Measurements from ENCODE around the gene ATP5F1D.
"Not testable (repeated sequence)": the region's sequence is repeated elsewhere in the genome, so short reads cannot be mapped to it uniquely, and the experiment has no call there.

ATP5F1D gene

DNA sequence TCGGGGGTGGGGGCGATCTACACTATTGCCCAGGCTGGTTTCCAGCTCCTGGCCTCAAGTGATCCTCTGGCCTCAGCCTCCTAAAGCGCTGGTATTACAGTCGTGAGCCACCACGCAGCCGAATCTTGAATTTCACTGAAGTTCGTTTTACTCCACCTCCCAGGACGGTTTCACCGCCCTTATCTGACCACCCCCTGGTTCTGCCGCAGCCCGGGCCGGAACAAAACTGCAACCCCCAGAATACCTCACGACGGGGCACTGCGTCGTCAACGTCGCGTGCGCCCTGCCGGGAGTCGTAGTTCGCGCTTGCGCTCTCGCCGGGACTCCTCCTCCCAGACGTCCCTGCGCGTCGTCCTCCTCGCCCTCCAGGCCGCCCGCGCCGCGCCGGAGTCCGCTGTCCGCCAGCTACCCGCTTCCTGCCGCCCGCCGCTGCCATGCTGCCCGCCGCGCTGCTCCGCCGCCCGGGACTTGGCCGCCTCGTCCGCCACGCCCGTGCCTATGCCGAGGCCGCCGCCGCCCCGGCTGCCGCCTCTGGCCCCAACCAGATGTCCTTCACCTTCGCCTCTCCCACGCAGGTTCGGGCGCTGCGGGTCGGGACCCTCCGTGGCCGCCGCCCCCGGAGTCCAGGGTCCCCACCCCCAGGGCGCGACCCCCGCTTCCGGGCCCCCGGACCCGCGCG is at the start of gene ATP5F1D:
ATP5F1D (plus strand) TSS at position 335 of the 679 bp plus-strand sequence; CDS start at position 435, 100 bp downstream.
- H3K4me3 ChIP-seq (ENCODE audit: low read depth, low read length) = peak within 1 kb of the TSS; percentile 67

DNA sequence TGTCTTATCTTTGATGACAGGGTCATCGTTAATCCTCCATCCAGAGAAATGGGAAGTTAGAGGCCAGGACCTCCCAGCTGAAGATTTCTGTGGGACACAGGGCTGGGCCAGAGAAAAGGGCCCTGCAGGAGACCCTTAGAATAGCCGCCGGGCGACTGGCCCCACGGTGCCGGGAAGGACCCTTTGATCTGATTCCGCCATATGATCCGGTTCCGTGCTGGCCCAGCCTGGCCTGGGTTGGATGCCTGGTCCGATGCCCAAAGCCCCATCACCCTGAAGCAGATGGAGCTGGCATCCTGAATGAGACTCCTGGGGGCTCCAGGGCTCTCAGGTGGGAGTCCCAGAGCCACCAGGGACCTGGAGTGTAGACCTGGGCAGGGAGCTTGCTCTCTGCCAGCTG is 42.0 kb upstream of the ATP5F1D start:
- no peak overlapping the region for H3K4me3 ChIP-seq (ENCODE audit: low read depth, low read length)

DNA sequence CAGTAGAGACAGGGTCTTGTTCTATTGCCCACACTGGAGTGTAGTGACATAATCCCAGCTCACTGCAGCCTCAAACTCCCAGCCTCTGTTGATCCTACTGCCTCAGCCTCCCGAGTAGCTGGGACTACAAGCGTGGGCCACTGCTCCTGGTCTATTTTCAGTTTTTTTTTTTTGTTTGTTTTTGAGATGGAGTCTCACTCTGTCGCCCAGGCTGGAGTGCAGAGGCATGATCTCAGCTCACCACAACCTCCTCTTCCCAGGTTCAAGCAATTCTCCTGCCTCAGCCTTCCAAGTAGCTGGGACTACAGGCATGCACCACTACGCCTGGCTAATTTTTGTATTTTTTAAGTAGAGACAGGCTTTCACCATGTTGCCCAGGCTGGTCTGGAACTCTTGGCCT is 40.9 kb upstream of the ATP5F1D start:
- not testable (repeated sequence) for H3K4me3 ChIP-seq (ENCODE audit: low read depth, low read length)

DNA sequence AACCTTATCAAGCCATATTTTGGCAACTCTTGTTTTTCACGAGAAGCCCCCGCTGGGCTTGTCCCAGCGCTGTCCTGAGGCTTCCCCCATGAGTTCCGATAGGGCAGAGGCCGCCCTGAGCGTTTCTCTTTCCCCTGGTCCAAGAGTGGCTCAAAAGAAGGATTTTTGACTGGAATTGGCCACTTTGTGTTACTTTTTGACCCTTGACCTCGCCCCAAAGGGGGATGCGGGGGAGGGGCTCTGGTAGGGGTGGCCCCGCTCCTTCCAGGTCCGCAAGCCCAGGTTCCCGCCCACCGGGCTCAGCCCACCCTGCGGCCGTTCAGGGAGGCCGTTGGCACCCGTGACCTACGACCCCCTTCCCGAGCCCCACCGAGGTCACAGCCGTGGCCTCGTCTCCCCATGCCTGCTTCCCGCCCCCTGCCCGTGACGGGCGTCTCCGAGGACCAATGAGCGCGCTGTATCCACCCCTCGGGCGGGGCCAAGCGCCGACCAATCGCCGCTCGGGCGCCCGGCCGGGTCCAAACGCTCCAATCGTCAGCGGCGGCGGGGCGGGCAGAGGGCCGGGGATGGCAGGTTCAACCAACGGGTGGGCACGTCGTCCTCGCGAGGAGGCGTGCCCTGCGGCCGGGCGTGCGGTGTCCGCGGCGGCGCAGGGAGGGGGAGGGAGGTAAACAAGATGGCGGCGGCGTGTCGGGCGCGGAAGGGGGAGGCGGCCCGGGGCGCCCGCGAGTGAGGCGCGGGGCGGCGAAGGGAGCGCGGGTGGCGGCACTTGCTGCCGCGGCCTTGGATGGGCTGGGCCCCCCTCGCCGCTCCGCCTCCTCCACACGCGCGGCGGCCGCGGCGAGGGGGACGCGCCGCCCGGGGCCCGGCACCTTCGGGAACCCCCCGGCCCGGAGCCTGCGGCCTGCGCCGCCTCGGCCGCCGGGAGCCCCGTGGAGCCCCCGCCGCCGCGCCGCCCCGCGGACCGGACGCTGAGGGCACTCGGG is 36.1 kb upstream of the ATP5F1D start, which contains the start of gene STK11:
STK11 (plus strand) TSS at position 665 of the 986 bp plus-strand sequence. CDS start 1,136 bp downstream, outside the sequence.
- peak within 1 kb of the TSS; percentile 70 for H3K4me3 ChIP-seq (ENCODE audit: low read depth, low read length)

DNA sequence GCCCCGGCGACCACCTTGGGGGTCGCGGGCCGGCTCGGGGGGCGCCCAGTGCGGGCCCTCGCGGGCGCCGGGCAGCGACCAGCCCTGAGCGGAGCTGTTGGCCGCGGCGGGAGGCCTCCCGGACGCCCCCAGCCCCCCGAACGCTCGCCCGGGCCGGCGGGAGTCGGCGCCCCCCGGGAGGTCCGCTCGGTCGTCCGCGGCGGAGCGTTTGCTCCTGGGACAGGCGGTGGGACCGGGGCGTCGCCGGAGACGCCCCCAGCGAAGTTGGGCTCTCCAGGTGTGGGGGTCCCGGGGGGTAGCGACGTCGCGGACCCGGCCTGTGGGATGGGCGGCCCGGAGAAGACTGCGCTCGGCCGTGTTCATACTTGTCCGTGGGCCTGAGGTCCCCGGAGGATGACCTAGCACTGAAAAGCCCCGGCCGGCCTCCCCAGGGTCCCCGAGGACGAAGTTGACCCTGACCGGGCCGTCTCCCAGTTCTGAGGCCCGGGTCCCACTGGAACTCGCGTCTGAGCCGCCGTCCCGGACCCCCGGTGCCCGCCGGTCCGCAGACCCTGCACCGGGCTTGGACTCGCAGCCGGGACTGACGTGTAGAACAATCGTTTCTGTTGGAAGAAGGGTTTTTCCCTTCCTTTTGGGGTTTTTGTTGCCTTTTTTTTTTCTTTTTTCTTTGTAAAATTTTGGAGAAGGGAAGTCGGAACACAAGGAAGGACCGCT is 35.2 kb upstream of the ATP5F1D start:
- H3K4me3 ChIP-seq (ENCODE audit: low read depth, low read length) = peak overlapping the region; percentile 70

DNA sequence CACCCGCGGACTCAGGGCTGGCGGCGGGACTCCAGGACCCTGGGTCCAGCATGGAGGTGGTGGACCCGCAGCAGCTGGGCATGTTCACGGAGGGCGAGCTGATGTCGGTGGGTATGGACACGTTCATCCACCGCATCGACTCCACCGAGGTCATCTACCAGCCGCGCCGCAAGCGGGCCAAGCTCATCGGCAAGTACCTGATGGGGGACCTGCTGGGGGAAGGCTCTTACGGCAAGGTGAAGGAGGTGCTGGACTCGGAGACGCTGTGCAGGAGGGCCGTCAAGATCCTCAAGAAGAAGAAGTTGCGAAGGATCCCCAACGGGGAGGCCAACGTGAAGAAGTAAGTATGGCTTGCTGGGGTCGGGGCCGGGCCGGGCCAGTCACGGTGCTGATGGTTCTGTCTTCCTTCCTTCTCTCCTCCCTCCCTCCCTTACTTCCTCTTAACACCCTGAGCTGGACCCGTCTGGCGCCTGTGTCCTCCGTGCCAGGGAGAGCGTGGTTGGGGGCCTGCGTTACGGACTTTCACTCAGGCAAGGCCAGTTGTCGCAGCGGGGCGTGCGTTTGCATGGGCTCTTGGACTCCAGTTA is 34.6 kb upstream of the ATP5F1D start:
- H3K4me3 ChIP-seq (ENCODE audit: low read depth, low read length) = peak overlapping the region; percentile 70

DNA sequence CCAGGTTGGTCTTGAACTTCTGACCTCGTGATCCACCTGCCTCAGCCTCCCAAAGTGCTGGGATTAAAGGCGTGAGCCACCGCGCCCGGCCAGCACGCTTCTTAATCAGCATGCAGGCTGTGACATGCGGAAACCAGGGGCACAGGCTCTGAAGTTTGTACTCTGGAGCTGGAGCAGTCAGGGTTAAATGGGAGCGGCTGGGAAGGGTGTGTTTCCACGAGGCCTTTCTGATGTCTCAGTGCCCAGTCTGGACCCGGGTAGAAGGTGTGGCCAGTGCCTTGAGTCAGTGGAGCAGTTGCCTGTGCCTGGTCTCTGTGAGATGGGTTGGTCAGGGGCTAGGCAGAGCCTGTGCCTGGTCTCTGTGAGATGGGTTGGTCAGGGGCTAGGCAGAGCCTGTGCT is 32.7 kb upstream of the ATP5F1D start:
- not testable (repeated sequence) for H3K4me3 ChIP-seq (ENCODE audit: low read depth, low read length)

DNA sequence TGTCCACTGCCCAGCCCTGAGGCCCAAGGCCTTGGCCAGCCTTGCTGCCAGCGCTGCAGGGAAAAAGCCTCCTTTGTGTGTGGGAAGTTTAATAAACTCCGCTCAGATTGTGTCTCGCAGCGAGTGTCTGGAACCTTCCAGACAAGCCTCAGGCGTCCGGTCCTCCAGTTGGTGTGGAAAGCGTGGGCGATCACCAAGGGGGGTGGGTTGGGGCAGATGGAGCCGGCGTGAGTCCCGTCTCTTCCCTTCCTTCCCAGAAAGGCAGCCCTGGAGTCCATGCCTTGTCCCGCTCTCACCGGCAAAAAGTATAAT is 31.4 kb upstream of the ATP5F1D start:
- no peak overlapping the region for H3K4me3 ChIP-seq (ENCODE audit: low read depth, low read length)

DNA sequence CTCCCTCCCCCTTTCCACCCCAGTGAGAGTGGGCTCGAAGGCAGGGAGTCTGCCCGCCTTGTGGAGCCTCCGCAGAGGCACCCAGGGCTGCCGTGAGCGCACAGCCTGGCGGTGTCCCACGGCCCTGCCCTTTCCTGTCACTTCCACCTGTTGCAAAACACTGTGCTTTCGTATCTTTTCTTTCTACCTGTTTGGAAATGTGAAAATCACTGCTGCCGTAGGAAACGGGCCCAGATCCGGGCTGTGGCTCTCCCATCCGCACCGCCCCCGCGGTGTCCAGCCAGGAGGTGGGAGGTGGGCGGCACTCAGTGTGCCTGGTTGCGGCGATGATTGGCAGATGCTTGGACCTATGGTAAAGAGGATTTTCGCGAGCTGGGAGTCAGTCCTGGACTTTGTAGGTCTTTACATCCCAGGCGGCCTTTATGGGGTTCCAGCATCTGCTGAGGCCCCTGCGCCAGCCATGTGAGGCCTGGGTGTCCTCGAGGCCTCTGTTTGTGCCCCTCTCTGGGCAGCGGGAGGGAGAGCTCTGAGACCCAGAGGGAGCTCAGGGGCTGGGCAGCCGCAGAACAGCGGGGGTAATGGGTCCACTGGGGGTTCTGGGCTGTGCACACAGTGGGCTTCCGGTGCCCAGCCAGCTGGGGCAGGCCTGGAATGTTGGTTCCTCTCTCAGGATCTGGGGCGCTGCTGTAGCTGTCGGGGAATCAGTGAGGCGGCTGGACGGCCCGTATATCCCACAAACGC is 29.9 kb upstream of the ATP5F1D start:
- no peak overlapping the region for H3K4me3 ChIP-seq (ENCODE audit: low read depth, low read length)

DNA sequence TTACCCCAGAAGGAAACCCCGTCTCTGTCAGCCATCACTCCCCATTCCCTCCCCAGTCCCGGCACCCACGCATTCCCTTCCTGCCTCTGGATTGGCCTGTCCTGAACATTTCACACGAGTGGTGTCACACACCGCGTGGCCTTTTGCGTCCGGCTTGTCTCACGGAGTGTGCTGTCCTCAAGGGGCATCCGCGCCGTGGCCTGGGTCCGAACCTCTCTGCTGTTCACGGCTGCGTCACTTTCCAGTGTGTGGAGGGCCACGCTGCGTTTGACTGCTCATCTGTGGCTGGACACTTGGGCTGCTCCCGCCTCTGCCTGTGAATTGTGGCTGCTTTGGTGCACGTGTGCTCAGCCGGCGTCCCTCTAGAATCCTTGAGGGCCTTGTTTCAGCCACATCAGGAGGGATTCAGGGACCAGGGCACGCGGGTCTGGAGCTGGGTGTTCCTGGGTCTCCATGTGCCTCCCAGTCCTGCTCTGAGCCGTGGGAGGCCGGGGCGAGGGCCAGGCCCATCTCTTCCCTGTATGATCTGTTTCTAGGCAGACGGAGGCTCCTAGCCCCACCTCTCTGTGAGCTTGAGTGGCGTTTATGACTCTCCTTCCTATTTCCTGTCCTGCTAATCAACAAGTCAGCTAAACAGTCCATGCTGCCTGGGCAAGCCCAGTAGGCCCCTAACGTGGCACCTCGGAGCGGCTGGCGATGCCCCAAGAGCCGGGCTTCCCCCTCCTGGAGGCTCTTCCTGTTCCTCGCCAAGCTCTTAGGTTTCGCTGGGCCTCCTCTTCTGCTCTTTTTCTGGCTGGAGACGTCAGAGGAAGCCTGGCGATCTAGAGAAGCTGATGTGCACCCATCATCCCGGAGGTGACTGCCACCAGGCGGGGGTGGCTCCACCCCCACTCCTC is 27.9 kb upstream of the ATP5F1D start:
- no peak overlapping the region for H3K4me3 ChIP-seq (ENCODE audit: low read depth, low read length)

DNA sequence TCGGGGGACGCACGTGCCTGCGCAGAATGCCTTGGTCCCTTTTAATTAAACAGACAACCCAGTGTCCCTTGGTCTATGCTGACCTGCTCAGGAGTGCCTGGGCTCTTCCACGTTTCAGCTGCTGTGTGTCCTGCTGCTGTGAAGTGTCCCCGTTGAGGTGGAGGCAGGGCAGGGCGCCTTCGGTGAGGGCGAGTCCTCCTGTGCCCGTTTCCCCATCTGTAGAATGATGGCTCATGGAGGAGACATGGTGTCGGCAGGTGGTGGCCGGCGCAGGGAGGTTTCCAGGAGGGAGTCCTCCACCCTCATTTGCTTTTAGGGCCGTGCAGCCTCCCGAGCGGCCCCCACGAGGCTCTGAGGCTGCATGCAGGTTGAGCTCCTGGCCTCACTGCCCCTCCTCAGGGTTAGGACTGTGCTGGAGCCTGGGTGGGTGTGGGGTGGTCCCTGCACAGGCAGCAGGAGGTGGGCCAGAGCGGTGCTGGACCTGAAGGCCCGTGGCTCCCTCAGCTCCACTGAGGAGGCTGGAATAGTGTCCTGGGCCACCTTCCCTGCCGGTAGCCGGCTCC is 27.2 kb upstream of the ATP5F1D start:
- no peak overlapping the region for H3K4me3 ChIP-seq (ENCODE audit: low read depth, low read length)

DNA sequence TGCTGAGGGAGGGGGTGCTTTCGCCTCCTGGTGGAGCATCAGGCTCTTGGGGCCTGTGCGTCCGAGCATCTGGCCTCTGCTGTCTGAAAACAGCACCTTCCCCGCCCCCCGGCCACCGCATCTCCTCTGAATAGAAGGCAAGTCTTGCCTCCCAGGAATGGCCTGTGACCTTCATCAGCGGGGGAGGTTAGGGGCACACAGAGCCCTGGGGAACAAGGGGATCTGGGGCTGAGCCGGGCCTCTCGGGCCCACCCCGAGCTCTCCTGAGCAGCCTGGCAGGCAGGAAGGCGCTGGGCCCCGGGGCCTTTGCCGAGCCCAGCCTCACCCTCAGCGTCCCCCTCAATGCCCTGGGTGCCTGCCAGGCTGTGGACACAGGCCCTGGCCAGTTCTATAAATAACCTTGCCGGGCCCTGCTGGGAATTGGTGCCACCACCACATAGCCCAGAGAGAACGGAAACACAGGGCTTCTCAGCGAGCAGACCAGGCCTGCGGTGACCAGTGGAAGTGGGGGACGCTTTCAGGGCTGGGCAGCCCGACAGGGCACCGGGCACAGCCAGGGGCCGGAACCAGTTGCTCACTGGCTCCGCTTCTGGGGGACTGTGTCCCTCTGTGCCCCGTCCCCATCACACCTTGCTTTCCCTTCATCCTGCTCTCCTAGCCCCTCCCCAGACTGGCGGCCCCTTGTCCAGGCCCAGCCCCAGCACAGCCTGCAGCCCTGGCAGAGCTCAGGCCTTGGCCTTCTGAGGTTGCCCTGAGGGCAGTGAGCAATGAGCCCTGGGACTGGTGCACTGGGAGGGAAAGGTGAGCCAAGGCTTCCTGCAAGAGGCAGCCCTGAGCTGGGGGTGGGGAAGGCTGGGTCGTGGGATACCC is 26.5 kb upstream of the ATP5F1D start:
- H3K4me3 ChIP-seq (ENCODE audit: low read depth, low read length) = no peak overlapping the region

DNA sequence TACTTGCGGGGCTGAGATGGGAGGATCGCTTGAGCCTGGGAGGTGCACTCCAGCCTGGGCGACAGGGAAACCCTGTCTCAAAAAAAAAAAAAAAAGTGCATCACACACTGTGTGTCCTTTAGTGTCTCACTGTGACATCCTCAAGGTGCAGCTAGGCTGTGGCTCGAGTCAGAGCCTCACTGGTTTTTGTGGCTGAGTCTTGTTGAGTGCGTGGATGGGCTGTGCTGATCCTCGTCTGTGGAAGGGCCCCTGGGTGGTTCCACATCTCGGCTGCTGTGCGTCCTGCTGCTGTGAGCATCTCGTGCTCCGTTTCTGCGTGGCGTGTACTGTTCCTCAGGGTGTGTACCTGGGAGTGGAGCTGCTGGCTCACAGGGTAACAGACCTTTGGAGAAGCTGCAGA is 24.8 kb upstream of the ATP5F1D start:
- H3K4me3 ChIP-seq (ENCODE audit: low read depth, low read length) = no peak overlapping the region

DNA sequence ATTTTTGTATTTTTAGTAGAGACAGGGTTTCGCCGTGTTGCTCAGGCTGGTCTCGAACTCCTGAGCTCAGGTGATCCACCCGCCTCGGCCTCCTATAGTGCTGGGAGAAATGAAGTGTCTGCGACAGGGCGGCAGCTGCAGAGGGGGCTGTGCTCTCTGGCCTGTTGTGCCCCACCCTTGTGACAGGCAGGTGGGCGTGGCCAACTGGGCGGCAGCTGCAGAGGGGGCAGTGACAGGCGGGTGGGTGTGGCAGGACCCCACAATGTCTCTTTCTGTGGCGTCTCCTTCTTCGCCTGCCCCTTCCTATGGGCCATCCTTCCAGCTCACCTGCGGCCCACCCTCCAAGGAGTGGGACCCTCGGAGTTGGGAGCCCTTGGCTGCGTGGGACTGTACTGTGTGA is 24.2 kb upstream of the ATP5F1D start:
- no peak overlapping the region for H3K4me3 ChIP-seq (ENCODE audit: low read depth, low read length)

DNA sequence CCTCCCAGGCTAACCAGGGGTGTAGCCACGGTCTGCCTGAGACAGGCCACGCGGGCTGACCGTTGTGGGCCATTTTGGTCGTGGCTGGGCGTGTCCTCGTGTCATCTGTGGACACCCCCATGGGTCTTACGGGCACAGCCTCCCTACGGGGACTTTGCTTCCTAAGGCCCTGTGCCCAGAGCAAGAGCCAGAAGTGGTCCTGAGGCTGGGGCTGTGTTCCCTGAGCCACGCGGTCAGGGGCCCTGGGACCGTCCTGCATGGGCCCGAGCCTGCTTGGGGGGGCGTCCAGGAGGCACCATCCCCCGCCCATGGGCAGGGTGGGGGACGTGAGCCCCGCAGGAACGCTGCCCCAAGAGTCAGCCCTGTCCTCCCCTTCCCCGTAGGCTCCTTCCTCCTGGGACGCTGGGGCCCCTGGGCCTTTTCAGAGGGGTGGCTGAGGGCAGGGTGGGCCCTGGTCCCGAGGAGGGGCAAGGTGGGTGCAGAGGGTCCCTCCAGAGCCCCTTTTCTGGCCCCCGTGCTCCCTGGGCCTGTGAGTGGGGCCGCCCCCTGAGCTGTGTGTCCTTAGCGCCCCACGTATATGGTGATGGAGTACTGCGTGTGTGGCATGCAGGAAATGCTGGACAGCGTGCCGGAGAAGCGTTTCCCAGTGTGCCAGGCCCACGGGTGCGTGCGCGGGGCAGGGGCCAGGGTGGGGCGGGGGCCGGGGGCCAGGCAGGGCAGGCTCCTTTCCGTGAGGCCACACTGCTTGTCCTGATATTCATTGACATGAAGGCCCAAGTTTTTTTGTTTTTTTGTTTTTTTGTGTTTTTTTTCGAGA is 22.6 kb upstream of the ATP5F1D start:
- no peak overlapping the region for H3K4me3 ChIP-seq (ENCODE audit: low read depth, low read length)

DNA sequence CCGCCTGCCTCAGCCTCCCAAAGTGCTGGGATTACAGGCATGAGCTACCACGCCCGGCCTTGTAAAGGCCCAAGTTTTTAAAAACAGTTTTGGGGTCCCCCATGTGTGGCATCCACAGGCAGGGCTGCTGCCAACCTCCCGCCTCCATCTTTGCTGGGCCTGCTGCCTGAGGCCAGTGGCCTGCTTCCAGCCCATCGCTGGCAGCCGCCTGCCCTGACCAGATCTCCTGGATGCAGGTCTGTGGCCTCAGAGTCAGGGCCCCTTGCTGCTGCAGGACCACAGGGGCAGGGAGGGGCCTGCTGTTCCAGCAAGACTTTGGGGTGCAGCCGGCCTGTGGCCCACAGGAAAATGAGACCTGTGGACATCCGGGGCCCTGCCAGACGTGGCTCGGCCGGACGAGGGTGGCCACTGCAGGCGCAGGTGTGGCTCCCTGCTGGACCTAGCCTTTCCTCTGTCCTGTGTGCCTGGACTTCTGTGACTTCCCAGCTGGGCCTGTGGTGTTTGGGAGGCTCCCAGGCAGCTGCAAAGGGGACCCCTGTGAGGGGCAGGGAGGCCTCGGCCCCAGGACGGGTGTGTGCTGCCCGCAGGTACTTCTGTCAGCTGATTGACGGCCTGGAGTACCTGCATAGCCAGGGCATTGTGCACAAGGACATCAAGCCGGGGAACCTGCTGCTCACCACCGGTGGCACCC is 21.6 kb upstream of the ATP5F1D start:
- H3K4me3 ChIP-seq (ENCODE audit: low read depth, low read length) = no peak overlapping the region

DNA sequence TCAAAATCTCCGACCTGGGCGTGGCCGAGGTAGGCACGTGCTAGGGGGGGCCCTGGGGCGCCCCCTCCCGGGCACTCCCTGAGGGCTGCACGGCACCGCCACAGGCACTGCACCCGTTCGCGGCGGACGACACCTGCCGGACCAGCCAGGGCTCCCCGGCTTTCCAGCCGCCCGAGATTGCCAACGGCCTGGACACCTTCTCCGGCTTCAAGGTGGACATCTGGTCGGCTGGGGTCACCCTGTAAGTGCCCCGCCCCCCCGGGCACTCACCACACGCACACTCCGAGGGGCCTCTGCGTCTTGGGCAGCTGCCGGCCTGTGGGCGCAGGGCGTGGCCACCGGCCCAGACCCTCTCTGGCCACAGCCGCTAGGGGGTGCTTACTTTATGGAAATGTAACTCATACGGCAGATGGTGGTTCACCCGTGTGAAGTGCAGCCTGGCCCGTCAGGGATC is 21.0 kb upstream of the ATP5F1D start:
- no peak overlapping the region for H3K4me3 ChIP-seq (ENCODE audit: low read depth, low read length)

Data from iPS-11a (cell line).